Body of pancreas (tissue), 4 donors: ENCODE measurements around the gene SAMD7. TPM values are rescaled to one million over a fixed set of nuclear protein-coding genes. Genes with fewer than 3 reads are reported as not detected.

ENCODE experiments used
- ATAC-seq: fragments of 150-250 bp; one replicate; pipeline ENCODE4 v1.9.1; 2016
- DNase-seq, 4 donors: peaks; one replicate each; pipeline ENCODE4 v3.0.0-alpha.2; 2019
- H3K27ac ChIP-seq, 4 donors: fragments of 200-600 bp; sonication (generic); 1 replicate in 3 of 4; 2 replicates in 1 of 4; pipeline versions ENCODE4 v1.5.1 to v1.6.1; 2016 to 2019; ENCODE audit warnings: mild to moderate bottlenecking in 1 of 4, mixed read lengths in 1 of 4, moderate library complexity in 1 of 4
- H3K27me3 ChIP-seq, 2 donors: fragments of 200-600 bp; sonication (generic); one replicate each; pipeline ENCODE4 v1.6.0; 2016; ENCODE audit warnings: mild to moderate bottlenecking in 1 of 2
- H3K36me3 ChIP-seq, 2 donors: fragments of 200-600 bp; sonication (generic); replicated peaks in 1 of 2; 2 replicates each; pipeline ENCODE4 v1.5.1; 2016; ENCODE audit warnings: low read depth in 2 of 2; ENCODE audit not compliant: insufficient read depth in 1 of 2
- H3K4me1 ChIP-seq: fragments of 200-600 bp; sonication (generic); one replicate; pipeline ENCODE4 v1.6.0; 2016
- H3K4me3 ChIP-seq, 2 donors: fragments of 200-600 bp; sonication (generic); 1 replicate in 1 of 2; 2 replicates in 1 of 2; pipeline ENCODE4 v1.5.1; 2016 to 2019
- H3K9me3 ChIP-seq, 3 donors: fragments of 200-600 bp; sonication (generic); 1 replicate in 2 of 3; 2 replicates in 1 of 3; pipeline ENCODE4 v1.5.1; 2016
- CTCF ChIP-seq, 7 experiments: fragments of 450-650 bp in 4 of 7; fragments of 200-600 bp in 3 of 7; sonication (generic) in 3 of 7; IDR thresholded peaks; one replicate each; pipeline ENCODE4 v1.5.1; 2016 to 2019; ENCODE audit warnings: antibody characterized with exemption in 7 of 7
- POLR2A ChIP-seq, 3 donors: fragments of 450-650 bp; IDR thresholded peaks; one replicate each; pipeline ENCODE4 v1.6.1; 2016; ENCODE audit warnings: antibody characterized with exemption in 3 of 3, mild to moderate bottlenecking in 2 of 3
- WGBS, 2 donors: methylation state at CpG; one replicate each; pipeline ENCODE4 v1.1.5; 2017; 5-methylcytosine and 5-hydroxymethylcytosine counted together
- intact Hi-C: fragments of 100-400 bp; cut with DNase I; formaldehyde crosslinking; loops from one replicate; pipeline ENCODE4 v1.15.1; 2023
- total RNA-seq, 2 donors: library from RNA; depleted of rRNA; stranded (reverse); fragments of >200 nt; gene quantifications; one replicate each; pipeline ENCODE4 v1.1.0, GENCODE V29; 2016

Gene SAMD7
- total RNA-seq, 2 donors from 2014 or later, result not detected

GRCh38 chr3:169964176-169964575 lies 52.8 kb downstream of the SAMD7 start:
- intact Hi-C loops, result no loop called here
- Histone ChIP-seq H3K27me3 (no peaks in the 10 kb centered on the region), H3K4me1 (peaks cover 23% of the 10 kb centered on the region), H3K9me3 (no peaks in the 10 kb centered on the region), H3K4me3 (no peak overlapping the region), H3K27ac (no peak overlapping the region), H3K36me3 (no peaks in the 10 kb centered on the region)
- DNase-seq, result no peak
- TF ChIP-seq POLR2A (IDR thresholded peaks at IDR 0.05), result no peak
- TF ChIP-seq CTCF (IDR thresholded peaks at IDR 0.05), result no peak
- 13 to 22% methylated on average over 2 of the region's 2 CpGs for WGBS, 2 donors
- ATAC-seq, result no peak

DNA sequence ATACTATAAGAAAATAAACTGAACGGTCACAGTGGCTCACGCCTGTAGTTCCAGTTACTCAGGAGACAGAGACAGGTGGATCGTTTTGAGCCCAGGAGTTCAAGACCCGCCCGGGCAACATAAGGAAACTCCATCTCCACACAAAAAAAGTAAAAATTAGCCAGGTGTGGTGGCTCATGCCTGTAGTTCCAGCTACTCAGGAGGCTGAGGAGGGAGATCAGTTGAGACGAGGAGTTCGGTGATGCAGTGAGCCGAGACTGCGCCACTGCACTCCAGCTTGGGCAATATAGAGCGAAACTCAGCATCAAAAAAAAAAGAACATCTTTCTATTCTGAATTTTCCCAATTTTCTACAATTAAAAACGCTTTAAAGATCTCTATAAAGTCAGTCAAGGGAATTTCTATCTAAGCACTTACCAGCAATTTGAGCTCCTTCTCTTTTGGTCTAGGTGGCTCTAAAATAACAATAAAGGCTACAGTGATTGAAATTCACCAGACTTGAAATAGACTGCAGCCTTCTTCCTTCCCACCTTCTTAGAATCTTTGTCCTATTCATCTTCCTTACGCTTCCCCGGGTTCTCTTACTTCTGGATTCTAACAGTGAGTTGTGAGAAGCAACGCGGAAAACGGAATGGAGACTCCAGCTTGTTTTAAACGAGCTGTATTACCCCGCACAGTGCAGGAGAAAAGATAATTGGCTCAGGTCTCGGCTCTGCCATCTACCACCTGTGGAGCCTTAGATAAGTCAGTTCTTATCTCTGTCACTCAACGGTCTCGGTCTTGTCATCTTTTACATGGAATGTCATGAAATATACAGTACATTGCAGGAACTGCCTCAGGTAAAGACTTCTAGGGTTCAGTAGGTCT lies 54.4 kb downstream of the SAMD7 start:
- H3K4me3 ChIP-seq, result peak overlapping the region; percentile 53 to 98
- peak overlapping the region; percentile 93 to 99 (median 94) for H3K27ac ChIP-seq
- intact Hi-C loops, result no loop called here
- H3K27me3 ChIP-seq, result no peaks in the 10 kb centered on the region
- WGBS, 2 donors, result 47 to 51% methylated on average over 21 of the region's 21 CpGs
- no peaks in the 10 kb centered on the region for H3K9me3 ChIP-seq
- no peak for DNase-seq
- ATAC-seq, result no peak
- TF ChIP-seq POLR2A (IDR thresholded peaks at IDR 0.05) (no peak), CTCF (IDR thresholded peaks at IDR 0.05) (no peak)
- H3K36me3 ChIP-seq, result no peaks in the 10 kb centered on the region
- H3K4me1 ChIP-seq, result peaks cover 39% of the 10 kb centered on the region

- intact Hi-C loops, result no loop called here
Observed at GRCh38 chr3:169966428-169966950, 55.1 kb downstream of the SAMD7 start, which contains the start of gene SEC62. TSS of gene SEC62 (plus strand) at chr3:169966807. CDS start at chr3:169966823, 16 bp downstream.

More at GRCh38 chr3:169966428-169966950, 55.1 kb downstream of the SAMD7 start, which contains the start of gene SEC62:
- WGBS, 2 donors, result 1% methylated on average over 29 to 31 of the region's 37 CpGs
- Histone ChIP-seq H3K27ac (peak within 1 kb of the TSS; percentile 93 to 99 (median 94)), H3K36me3 (no peaks in the 10 kb centered on the region), H3K27me3 (no peaks in the 10 kb centered on the region), H3K4me1 (peaks cover 46% of the 10 kb centered on the region), H3K4me3 (peak within 1 kb of the TSS; percentile 53 to 98), H3K9me3 (no peaks in the 10 kb centered on the region)
- TF ChIP-seq CTCF (IDR thresholded peaks at IDR 0.05), result peak in 5 of 7 experiments; percentile 10 to 65 (median 51)
- peak; percentile 67 to 88 (median 82) for TF ChIP-seq POLR2A (IDR thresholded peaks at IDR 0.05)
- peak; percentile 94 to 96 (median 94) for DNase-seq
- peak; percentile 98 for ATAC-seq
